Stomach (tissue), 9 donors: ENCODE measurements around the gene FNDC3B. TPM values are rescaled to one million over a fixed set of nuclear protein-coding genes. Genes with fewer than 3 reads are reported as not detected.

Experiments
- DNase-seq, 2 donors: peaks; one replicate each; pipeline versions ENCODE4 v3.0.0 to v3.0.0-alpha.2; 2013 to 2019
- H3K27ac ChIP-seq, 5 donors: fragments of 200-600 bp in 4 of 5; sonication (generic) in 4 of 5; one replicate each; pipeline ENCODE4 v1.5.1; 2013 to 2019; ENCODE audit warnings: mild to moderate bottlenecking in 1 of 5, moderate library complexity in 1 of 5
- H3K27me3 ChIP-seq, 3 donors: fragments of 200-600 bp; sonication (generic); one replicate each; pipeline ENCODE4 v1.5.1; 2017 to 2019; ENCODE audit warnings: mixed run types in 1 of 3
- H3K36me3 ChIP-seq, 4 donors: fragments of 200-600 bp; sonication (generic); 1 replicate in 3 of 4; 2 replicates in 1 of 4; pipeline ENCODE4 v1.5.1; 2016 to 2019
- H3K4me1 ChIP-seq, 4 donors: fragments of 200-600 bp; sonication (generic); one replicate each; pipeline ENCODE4 v1.5.1; 2016 to 2019
- H3K4me3 ChIP-seq, 4 donors: fragments of 200-600 bp; sonication (generic) in 3 of 4; one replicate each; pipeline ENCODE4 v1.5.1; 2016 to 2019; ENCODE audit warnings: mild to moderate bottlenecking in 1 of 4
- H3K9me3 ChIP-seq, 4 donors: fragments of 200-600 bp; sonication (generic); one replicate each; pipeline ENCODE4 v1.5.1; 2016 to 2019
- CTCF ChIP-seq, 7 experiments: fragments of 450-650 bp in 4 of 7; fragments of 200-600 bp in 3 of 7; sonication (generic) in 3 of 7; IDR thresholded peaks; one replicate each; pipeline ENCODE4 v1.5.1; 2016 to 2019; ENCODE audit warnings: antibody characterized with exemption in 7 of 7, control low read depth in 2 of 7, mild to moderate bottlenecking in 1 of 7
- EP300 ChIP-seq: sonication (generic); formaldehyde crosslinking; IDR thresholded peaks from one replicate; pipeline ENCODE4 v1.6.1; 2017; ENCODE audit warnings: antibody characterized with exemption
- POLR2A ChIP-seq, 4 donors: fragments of 450-650 bp; IDR thresholded peaks; one replicate each; pipeline ENCODE4 v1.6.1; 2016; ENCODE audit warnings: antibody characterized with exemption in 4 of 4, control low read depth in 2 of 4, mild to moderate bottlenecking in 1 of 4, moderate library complexity in 1 of 4
- POLR2AphosphoS5 ChIP-seq, 3 donors: sonication (generic); formaldehyde crosslinking; IDR thresholded peaks; one replicate each; pipeline ENCODE4 v1.6.1; 2016; ENCODE audit warnings: antibody characterized with exemption in 3 of 3
- WGBS, 5 donors: extraction: QIAGEN DNeasy Blood & Tissue Kit in 3 of 5; methylation state at CpG; one replicate each; pipeline versions ENCODE4 v1.1.5 to v1.1.7; 2013 to 2018; 5-methylcytosine and 5-hydroxymethylcytosine counted together
- intact Hi-C: fragments of 100-400 bp; cut with DNase I; formaldehyde crosslinking; loops from one replicate; pipeline ENCODE4 v1.15.1; 2023; ENCODE audit warnings: low total_unique reads
- polyA plus RNA-seq, 3 donors: library from polyadenylated mRNA; stranded (reverse); fragments of 200-250 nt; gene quantifications; one replicate each; pipeline ENCODE4 v1.2.3, GENCODE V29; 2013
- total RNA-seq, 5 donors: library from RNA; depleted of rRNA; stranded (reverse); fragments of >200 nt; gene quantifications; one replicate each; pipeline versions ENCODE4 v1.1.0 to v1.2.3, GENCODE V29; 2014 to 2016
- donor health status: healthy with polysubstance abuse.
- donor health status: Bipolar disorder and iron deficiency.
- donor health status: healthy.

Gene FNDC3B
- total and polyA plus RNA-seq, 8 donors: 6.0 to 229 (median 53.7) TPM

GRCh38 chr3:172314591-172315160 is 275.3 kb downstream of the FNDC3B start:
- TF ChIP-seq EP300 (no peak), CTCF (IDR thresholded peaks at IDR 0.05) (no peak), POLR2A (IDR thresholded peaks at IDR 0.05) (no peak)
- no peak for DNase-seq
- H3K4me3 ChIP-seq: no peak overlapping the region
- 87 to 95% (median 90%) methylated on average over 8 of the region's 8 CpGs for WGBS, 5 donors
- H3K9me3 ChIP-seq: no peaks in the 10 kb centered on the region
- intact Hi-C loops: no loop called here
- no peaks in the 10 kb centered on the region for H3K27me3 ChIP-seq
- peaks cover 30 to 62% (median 49%) of the 10 kb centered on the region in 4 donors for H3K4me1 ChIP-seq
- H3K36me3 ChIP-seq: peaks cover 16 to 62% (median 53%) of the 10 kb centered on the region in 4 donors
- peak overlapping the region in 4 of 5 donors; percentile 72 to 82 (median 76) for H3K27ac ChIP-seq

GRCh38 chr3:172315401-172316091 is 276.2 kb downstream of the FNDC3B start:
- Histone ChIP-seq H3K4me1 (peaks cover 30 to 70% (median 53%) of the 10 kb centered on the region in 4 donors), H3K36me3 (peaks cover 12 to 59% (median 52%) of the 10 kb centered on the region in 4 donors), H3K9me3 (no peaks in the 10 kb centered on the region), H3K27me3 (no peaks in the 10 kb centered on the region), H3K27ac (peak overlapping the region; percentile 50 to 82 (median 74)), H3K4me3 (no peak overlapping the region)
- WGBS, 5 donors: 61 to 78% (median 71%) methylated on average over 11 of the region's 11 CpGs
- peak in 1 of 2 donors; percentile 50 for DNase-seq
- intact Hi-C loops: no loop called here
- no peak for TF ChIP-seq CTCF (IDR thresholded peaks at IDR 0.05)
- TF ChIP-seq POLR2A (IDR thresholded peaks at IDR 0.05): no peak
- TF ChIP-seq POLR2AphosphoS5 (IDR thresholded peaks at IDR 0.05): peak in 1 of 3 donors; percentile 54
- no peak for TF ChIP-seq EP300

- Histone ChIP-seq H3K9me3 (no peaks in the 10 kb centered on the region), H3K4me1 (peaks cover 30 to 79% (median 58%) of the 10 kb centered on the region in 4 donors), H3K27ac (peak overlapping the region in 4 of 5 donors; percentile 72 to 82 (median 76)), H3K27me3 (no peaks in the 10 kb centered on the region), H3K36me3 (peaks cover 7 to 48% (median 42%) of the 10 kb centered on the region in 4 donors), H3K4me3 (no peak overlapping the region)
- WGBS, 5 donors: 73 to 91% (median 80%) methylated on average over 4 of the region's 4 CpGs
- no peak for DNase-seq
- TF ChIP-seq EP300 (no peak), CTCF (IDR thresholded peaks at IDR 0.05) (no peak), POLR2AphosphoS5 (IDR thresholded peaks at IDR 0.05) (no peak), POLR2A (IDR thresholded peaks at IDR 0.05) (no peak)
- intact Hi-C loops: no loop called here
Observed at GRCh38 chr3:172316758-172317157, 277.4 kb downstream of the FNDC3B start.

- TF ChIP-seq EP300: no peak
- TF ChIP-seq POLR2AphosphoS5 (IDR thresholded peaks at IDR 0.05): no peak
- TF ChIP-seq POLR2A (IDR thresholded peaks at IDR 0.05): no peak
- no peak for TF ChIP-seq CTCF (IDR thresholded peaks at IDR 0.05)
- no peak overlapping the region for H3K4me3 ChIP-seq
- H3K27me3 ChIP-seq: no peaks in the 10 kb centered on the region
- no peak for DNase-seq
- intact Hi-C loops: no loop called here
- peaks cover 30 to 77% (median 58%) of the 10 kb centered on the region in 4 donors for H3K4me1 ChIP-seq
- H3K36me3 ChIP-seq: peaks cover 7 to 46% (median 34%) of the 10 kb centered on the region in 4 donors
- H3K9me3 ChIP-seq: no peaks in the 10 kb centered on the region
- 38 to 64% (median 53%) methylated on average over 8 of the region's 8 CpGs for WGBS, 5 donors
- peak overlapping the region; percentile 40 to 82 (median 74) for H3K27ac ChIP-seq
Observed at GRCh38 chr3:172317481-172317880, 278.1 kb downstream of the FNDC3B start.
